Spleen (tissue), 11 donors: Measurements from ENCODE around the gene ELF1. TPM values are rescaled to one million over a fixed set of nuclear protein-coding genes. Genes with fewer than 3 reads are reported as not detected.
"Not testable (repeated sequence)": the region's sequence is repeated elsewhere in the genome, so short reads cannot be mapped to it uniquely, and the experiment has no call there.

Experiments
- DNase-seq: peaks from one replicate; pipeline ENCODE4 v3.0.0-alpha.2; 2020
- H3K27ac ChIP-seq, 8 donors: fragments of 200-600 bp; sonication (generic) in 7 of 8; 1 replicate in 4 of 8; 2 replicates in 4 of 8; pipeline versions ENCODE4 v1.5.0 to v1.8.0; 2016 to 2021; ENCODE audit warnings: inconsistent platforms in 4 of 8, mild to moderate bottlenecking in 4 of 8, moderate library complexity in 1 of 8
- H3K27me3 ChIP-seq, 7 donors: fragments of 200-600 bp; sonication (generic) in 6 of 7; replicated peaks in 1 of 7; 1 replicate in 4 of 7; 2 replicates in 3 of 7; pipeline versions ENCODE4 v1.5.0 to v1.8.0; 2016 to 2021; ENCODE audit warnings: inconsistent platforms in 3 of 7, mild to moderate bottlenecking in 1 of 7
- H3K36me3 ChIP-seq, 6 donors: fragments of 200-600 bp; sonication (generic) in 5 of 6; 1 replicate in 4 of 6; 2 replicates in 2 of 6; pipeline versions ENCODE4 v1.5.0 to v1.8.0; 2016 to 2021; ENCODE audit warnings: inconsistent platforms in 2 of 6
- H3K4me1 ChIP-seq, 6 donors: fragments of 200-600 bp; sonication (generic) in 5 of 6; 1 replicate in 3 of 6; 2 replicates in 3 of 6; pipeline versions ENCODE4 v1.5.0 to v1.8.0; 2016 to 2021; ENCODE audit warnings: inconsistent platforms in 3 of 6
- H3K4me3 ChIP-seq, 8 donors: fragments of 200-600 bp; sonication (generic) in 7 of 8; 1 replicate in 4 of 8; 2 replicates in 4 of 8; pipeline versions ENCODE4 v1.5.0 to v1.8.0; 2016 to 2021; ENCODE audit warnings: inconsistent platforms in 4 of 8, mild to moderate bottlenecking in 4 of 8, moderate library complexity in 2 of 8
- H3K9me3 ChIP-seq, 8 donors: fragments of 200-600 bp; sonication (generic) in 7 of 8; 1 replicate in 4 of 8; 2 replicates in 4 of 8; pipeline versions ENCODE4 v1.5.0 to v1.8.0; 2016 to 2021; ENCODE audit warnings: inconsistent platforms in 4 of 8
- POLR2A ChIP-seq, 3 donors: fragments of 450-650 bp; IDR thresholded peaks; one replicate each; pipeline ENCODE4 v1.5.1; 2017; ENCODE audit warnings: antibody characterized with exemption in 3 of 3, mild to moderate bottlenecking in 1 of 3
- POLR2AphosphoS5 ChIP-seq, 3 donors: sonication (generic); formaldehyde crosslinking; IDR thresholded peaks; one replicate each; pipeline ENCODE4 v1.5.1; 2017; ENCODE audit warnings: antibody characterized with exemption in 3 of 3
- WGBS, 5 donors: extraction: QIAGEN DNeasy Blood & Tissue Kit in 3 of 5; methylation state at CpG; one replicate each; pipeline versions ENCODE4 v1.1.5 to v1.1.7; 2013 to 2018; 5-methylcytosine and 5-hydroxymethylcytosine counted together
- intact Hi-C: fragments of 100-400 bp; cut with DNase I; formaldehyde crosslinking; loops from one replicate; pipeline ENCODE4 v1.15.0; 2023; ENCODE audit warnings: low total_unique reads
- polyA plus RNA-seq, 3 donors: library from polyadenylated mRNA; stranded (reverse); fragments of 200-250 nt; gene quantifications; one replicate each; pipeline ENCODE4 v1.2.1, GENCODE V29; 2013
- total RNA-seq, 7 donors: library from RNA; depleted of rRNA in 3 of 7; stranded (reverse); fragments of >200 nt in 3 of 7; fragmentation: NEBNext Ultra II Directional in 4 of 7; extraction: Animal tissue kit (Norgen Biotek cat#: 25700) in 4 of 7; gene quantifications; one replicate each; pipeline versions ENCODE4 v1.1.0 to v1.2.1, GENCODE V29; 2016 to 2021
- TF ChIP-seq, protein P1 (sequence below), 11 experiments: fragments of 200-600 bp in 7 of 11; fragments of 450-650 bp in 4 of 11; sonication (generic) in 4 of 11; IDR thresholded peaks in 8 of 11; conservative IDR thresholded peaks in 3 of 11; 1 replicate in 7 of 11; 2 replicates in 4 of 11; pipeline versions ENCODE4 v1.4.0 to v1.8.0; 2016 to 2021; ENCODE audit warnings: antibody characterized with exemption in 11 of 11, inconsistent platforms in 4 of 11, mild to moderate bottlenecking in 1 of 11
- donor health status: healthy with polysubstance abuse.
- donor health status: DM: no; HTN: no; CAD: no; lungs with moderate emphysema.
- donor health status: DM: no; HTN: no; CAD: no.
- donor health status: Bipolar disorder and iron deficiency.
- donor health status: healthy.
- donor health status: DM: no; HTN: no; CAD: no.
- donor health status: DM: yes; HTN: yes; CAD: no.

The ELF1 gene
- total and polyA plus RNA-seq, 10 donors, result 18.0 to 146 (median 116) TPM

DNA sequence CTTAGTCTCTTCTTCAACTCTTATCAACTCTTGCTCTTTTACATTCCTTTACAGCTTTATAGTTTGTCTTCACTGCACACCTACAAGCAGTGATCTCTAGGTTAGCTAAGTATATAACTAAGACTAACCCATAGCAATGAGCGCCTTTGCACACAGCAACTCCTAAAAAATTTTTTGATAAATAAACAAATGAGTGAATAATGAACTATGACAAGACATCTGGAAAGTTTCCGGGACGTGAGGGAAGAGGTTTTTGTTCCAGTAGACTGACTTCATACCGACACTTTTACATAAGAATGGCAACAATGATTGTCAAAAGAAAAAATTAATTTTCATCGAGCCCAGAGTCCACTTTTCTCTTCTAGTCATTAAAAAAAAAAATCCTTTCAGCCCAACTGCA, 98.3 kb downstream of the ELF1 start:
- intact Hi-C loops, result loop anchor here (10.0 kb wide), 1 partner anchor 134 kb away; no protein-coding TSS in a partner anchor
- Histone ChIP-seq H3K4me1 (peaks cover 6 to 33% (median 14%) of the 10 kb centered on the region in 6 donors), H3K9me3 (no peaks in the 10 kb centered on the region), H3K4me3 (peak overlapping the region; percentile 57 to 89 (median 65)), H3K27me3 (no peaks in the 10 kb centered on the region), H3K27ac (peak overlapping the region; percentile 84 to 91 (median 87)), H3K36me3 (peaks cover 0 to 5% (median 0%) of the 10 kb centered on the region in 6 donors)
- 18 to 32% (median 25%) methylated on average over 5 of the region's 5 CpGs for WGBS, 5 donors
- DNase-seq, result no peak
- no peak for TF ChIP-seq POLR2AphosphoS5 (IDR thresholded peaks at IDR 0.05)
- TF ChIP-seq, protein P1, sequence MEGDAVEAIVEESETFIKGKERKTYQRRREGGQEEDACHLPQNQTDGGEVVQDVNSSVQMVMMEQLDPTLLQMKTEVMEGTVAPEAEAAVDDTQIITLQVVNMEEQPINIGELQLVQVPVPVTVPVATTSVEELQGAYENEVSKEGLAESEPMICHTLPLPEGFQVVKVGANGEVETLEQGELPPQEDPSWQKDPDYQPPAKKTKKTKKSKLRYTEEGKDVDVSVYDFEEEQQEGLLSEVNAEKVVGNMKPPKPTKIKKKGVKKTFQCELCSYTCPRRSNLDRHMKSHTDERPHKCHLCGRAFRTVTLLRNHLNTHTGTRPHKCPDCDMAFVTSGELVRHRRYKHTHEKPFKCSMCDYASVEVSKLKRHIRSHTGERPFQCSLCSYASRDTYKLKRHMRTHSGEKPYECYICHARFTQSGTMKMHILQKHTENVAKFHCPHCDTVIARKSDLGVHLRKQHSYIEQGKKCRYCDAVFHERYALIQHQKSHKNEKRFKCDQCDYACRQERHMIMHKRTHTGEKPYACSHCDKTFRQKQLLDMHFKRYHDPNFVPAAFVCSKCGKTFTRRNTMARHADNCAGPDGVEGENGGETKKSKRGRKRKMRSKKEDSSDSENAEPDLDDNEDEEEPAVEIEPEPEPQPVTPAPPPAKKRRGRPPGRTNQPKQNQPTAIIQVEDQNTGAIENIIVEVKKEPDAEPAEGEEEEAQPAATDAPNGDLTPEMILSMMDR (IDR thresholded peaks at IDR 0.05 in 8 of 11, conservative IDR thresholded peaks at IDR 0.05 in 3 of 11), result no peak
- TF ChIP-seq POLR2A (IDR thresholded peaks at IDR 0.05), result no peak

DNA sequence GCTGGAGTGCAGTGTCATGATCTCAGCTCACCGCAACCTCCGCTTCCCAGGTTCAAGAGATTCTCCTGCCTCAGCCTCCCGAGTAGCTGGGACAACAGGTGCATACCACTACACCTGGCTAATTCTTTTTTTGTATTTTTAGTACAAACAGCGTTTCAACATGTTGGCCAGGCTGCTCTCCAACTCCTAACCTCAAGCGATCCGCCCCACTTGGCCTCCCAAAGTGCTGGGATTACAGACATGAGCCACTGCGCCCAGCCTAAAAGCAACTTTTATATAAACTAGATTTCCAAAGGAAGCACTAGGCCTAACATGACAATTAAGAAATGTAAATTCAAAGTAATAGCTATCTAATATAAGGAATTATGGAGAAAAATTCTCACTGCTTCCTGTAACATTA, 99.2 kb downstream of the ELF1 start:
- H3K36me3 ChIP-seq, H3K27me3 ChIP-seq, H3K9me3 ChIP-seq, H3K4me3 ChIP-seq, DNase-seq: not testable (repeated sequence)
- intact Hi-C loops, result loop anchor here (10.0 kb wide), 2 partner anchors 125 to 135 kb away; no protein-coding TSS in a partner anchor
- Histone ChIP-seq H3K27ac (peak overlapping the region in 2 of 8 donors; percentile 84 to 88), H3K4me1 (peaks cover 6 to 41% (median 16%) of the 10 kb centered on the region in 6 donors)
- 94 to 98% (median 96%) methylated on average over 7 of the region's 7 CpGs for WGBS, 5 donors

DNA sequence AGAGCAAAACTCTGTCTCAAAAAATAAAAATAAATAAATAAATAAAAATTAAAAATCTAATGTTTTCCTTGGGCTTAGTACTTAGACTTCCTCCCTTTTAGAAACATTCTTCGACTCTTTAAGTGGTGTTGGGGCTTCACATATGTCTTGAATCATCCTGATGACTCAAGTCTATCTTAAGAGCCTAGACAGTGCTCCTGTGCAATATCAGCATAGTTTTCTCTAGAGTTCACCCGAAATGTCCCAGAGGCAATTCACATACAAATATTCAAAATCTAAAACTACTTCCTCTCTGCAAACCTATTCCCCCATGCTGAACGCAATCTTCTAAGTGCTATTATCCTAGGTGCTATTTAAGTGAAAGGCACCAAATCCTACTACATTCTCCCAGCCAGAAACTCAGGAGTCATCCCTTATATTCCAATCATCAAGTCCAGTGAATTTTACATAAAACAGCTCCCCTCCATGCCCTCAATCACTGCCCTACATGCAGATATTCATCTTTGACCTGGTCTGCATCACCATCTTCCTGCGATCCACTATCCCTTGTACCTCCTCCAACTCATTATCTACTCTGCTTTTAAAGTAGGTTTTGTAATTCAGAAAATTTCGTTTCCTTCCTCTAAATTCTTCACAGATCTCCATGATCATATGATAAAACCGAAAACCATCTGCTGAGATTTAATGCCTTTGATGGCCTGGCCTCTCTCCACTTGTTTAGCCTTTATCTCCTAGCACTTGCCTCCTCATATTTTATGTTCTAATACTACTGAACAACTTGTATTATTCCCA, 102.7 kb downstream of the ELF1 start:
- DNase-seq, result no peak
- WGBS, 5 donors, result 67 to 87% (median 72%) methylated on average over 6 of the region's 6 CpGs
- no peak overlapping the region for H3K4me3 ChIP-seq
- TF ChIP-seq POLR2A (IDR thresholded peaks at IDR 0.05) (no peak), POLR2AphosphoS5 (IDR thresholded peaks at IDR 0.05) (no peak)
- TF ChIP-seq, protein P1 (IDR thresholded peaks at IDR 0.05 in 8 of 11, conservative IDR thresholded peaks at IDR 0.05 in 3 of 11), result no peak
- no peaks in the 10 kb centered on the region for H3K36me3 ChIP-seq
- H3K27me3 ChIP-seq, result no peaks in the 10 kb centered on the region
- intact Hi-C loops, result loop anchor here (10.0 kb wide), 1 partner anchor 122 kb away; no protein-coding TSS in a partner anchor
- no peak overlapping the region for H3K27ac ChIP-seq
- peaks cover 6 to 38% (median 15%) of the 10 kb centered on the region in 6 donors for H3K4me1 ChIP-seq
- H3K9me3 ChIP-seq, result no peaks in the 10 kb centered on the region

DNA sequence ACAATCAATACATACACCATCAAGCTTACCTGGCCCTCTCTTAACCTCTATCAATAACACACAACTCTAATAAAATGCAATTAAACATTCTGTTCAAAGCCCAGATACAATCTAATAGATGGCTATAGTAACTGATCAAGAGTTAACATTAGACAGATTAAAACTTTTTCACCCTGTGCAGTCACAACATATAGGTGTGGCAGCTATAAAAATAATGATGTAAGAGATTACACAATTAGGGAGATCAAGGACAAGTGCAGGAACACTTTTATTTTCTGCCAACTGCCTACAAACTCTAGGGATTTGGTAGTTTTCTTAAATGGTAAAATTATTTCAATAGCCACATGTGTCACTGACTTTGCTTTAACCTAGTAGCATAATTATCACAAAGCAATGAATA, 104.3 kb downstream of the ELF1 start:
- not testable (repeated sequence) for DNase-seq, H3K9me3 ChIP-seq, H3K36me3 ChIP-seq, H3K27me3 ChIP-seq, H3K27ac ChIP-seq, H3K4me3 ChIP-seq
- H3K4me1 ChIP-seq, result peaks cover 0 to 23% (median 3%) of the 10 kb centered on the region in 6 donors
- intact Hi-C loops, result loop anchor here (10.0 kb wide), 1 partner anchor 120 kb away; no protein-coding TSS in a partner anchor

DNA sequence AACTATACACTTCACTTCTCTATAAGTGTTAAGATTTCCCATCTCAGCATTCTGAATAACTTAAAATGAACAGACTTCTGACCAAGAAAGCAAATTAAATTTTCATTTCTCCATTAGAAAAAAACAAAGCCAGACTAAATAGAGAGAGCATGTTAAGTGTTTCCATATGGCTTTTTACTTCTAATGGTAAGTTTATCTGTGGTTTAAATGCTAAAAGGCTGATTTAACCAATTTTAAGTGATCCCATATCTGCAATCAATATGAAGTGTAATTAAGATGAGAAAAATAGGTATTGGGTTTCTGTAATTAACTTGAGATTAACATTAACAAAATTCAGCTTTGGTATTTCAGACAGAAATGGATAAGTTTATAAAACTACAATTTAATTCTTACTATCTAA, 107.8 kb downstream of the ELF1 start:
- H3K9me3 ChIP-seq, result no peaks in the 10 kb centered on the region
- H3K27ac ChIP-seq, result no peak overlapping the region
- H3K4me1 ChIP-seq, result peaks cover 0 to 21% (median 3%) of the 10 kb centered on the region in 6 donors
- H3K27me3 ChIP-seq, result no peaks in the 10 kb centered on the region
- H3K4me3 ChIP-seq, result no peak overlapping the region
- intact Hi-C loops, result loop anchor here (10.0 kb wide), 1 partner anchor 117 kb away; no protein-coding TSS in a partner anchor
- H3K36me3 ChIP-seq, result no peaks in the 10 kb centered on the region
- TF ChIP-seq POLR2A (IDR thresholded peaks at IDR 0.05) (no peak), POLR2AphosphoS5 (IDR thresholded peaks at IDR 0.05) (no peak)
- TF ChIP-seq, protein P1 (IDR thresholded peaks at IDR 0.05 in 8 of 11, conservative IDR thresholded peaks at IDR 0.05 in 3 of 11), result no peak
- no peak for DNase-seq
